ENCODE data around the gene TMEM240. TPM values are rescaled to one million over a fixed set of nuclear protein-coding genes. Genes with fewer than 3 reads are reported as not detected.
"Not testable (repeated sequence)": the region's sequence is repeated elsewhere in the genome, so short reads cannot be mapped to it uniquely, and the experiment has no call there.

TMEM240 gene
- total and polyA plus RNA-seq, 8 donors, result 2.6 to 6.9 (median 4.3) TPM

DNA sequence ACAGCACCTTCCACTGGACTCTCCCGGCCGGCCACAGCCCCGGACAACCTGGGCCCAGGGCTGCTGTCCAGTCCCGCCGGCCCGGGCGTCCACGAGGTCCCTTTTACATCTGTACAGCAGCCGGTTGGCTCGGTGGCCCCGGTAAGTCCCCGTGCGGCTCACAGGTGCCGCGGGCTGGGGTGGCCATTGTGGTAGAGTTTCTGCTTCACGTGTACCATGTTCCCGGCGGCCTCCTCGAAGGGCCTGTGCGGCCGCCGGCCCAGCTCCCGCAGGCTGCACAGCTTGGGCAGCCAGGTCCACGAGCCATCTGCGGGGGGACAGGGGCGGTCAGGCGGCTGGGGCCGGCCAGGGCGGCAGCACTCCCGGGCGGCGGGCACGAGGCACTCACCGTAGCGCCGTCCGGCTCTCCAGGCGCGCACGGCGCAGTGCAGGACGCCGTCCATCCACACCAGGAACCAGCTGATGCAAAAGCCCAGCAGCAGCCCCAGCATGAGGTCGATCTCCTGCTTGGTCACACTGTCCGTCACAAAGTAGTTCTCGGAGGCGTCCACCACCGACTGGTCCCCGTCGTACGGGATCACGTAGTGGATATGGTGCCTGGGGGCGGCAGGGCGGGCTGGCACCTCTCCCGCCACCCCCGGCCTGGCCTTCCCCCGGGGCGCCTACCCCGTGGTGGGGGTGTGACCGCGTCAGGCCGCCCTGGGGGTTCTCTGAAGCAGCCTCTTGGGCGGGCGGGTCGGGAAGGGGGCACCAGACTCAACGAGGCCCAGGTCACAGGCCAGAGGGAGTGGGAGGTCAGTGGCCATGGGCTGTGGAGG, 5.0 kb downstream of the TMEM240 start:
- Histone ChIP-seq H3K27me3 (peaks cover 0 to 12% of the 10 kb centered on the region in 2 donors), H3K9me3 (peaks cover 0 to 14% of the 10 kb centered on the region in 2 donors), H3K27ac (no peak overlapping the region), H3K36me3 (peaks cover 0 to 33% of the 10 kb centered on the region in 2 donors), H3K4me3 (no peak overlapping the region), H3K4me1 (peaks cover 0 to 8% of the 10 kb centered on the region in 2 donors)
- ATAC-seq (no peak), DNase-seq (no peak)
- intact Hi-C loops (cut with DNase I), result no loop called here
- TF ChIP-seq, protein P1, sequence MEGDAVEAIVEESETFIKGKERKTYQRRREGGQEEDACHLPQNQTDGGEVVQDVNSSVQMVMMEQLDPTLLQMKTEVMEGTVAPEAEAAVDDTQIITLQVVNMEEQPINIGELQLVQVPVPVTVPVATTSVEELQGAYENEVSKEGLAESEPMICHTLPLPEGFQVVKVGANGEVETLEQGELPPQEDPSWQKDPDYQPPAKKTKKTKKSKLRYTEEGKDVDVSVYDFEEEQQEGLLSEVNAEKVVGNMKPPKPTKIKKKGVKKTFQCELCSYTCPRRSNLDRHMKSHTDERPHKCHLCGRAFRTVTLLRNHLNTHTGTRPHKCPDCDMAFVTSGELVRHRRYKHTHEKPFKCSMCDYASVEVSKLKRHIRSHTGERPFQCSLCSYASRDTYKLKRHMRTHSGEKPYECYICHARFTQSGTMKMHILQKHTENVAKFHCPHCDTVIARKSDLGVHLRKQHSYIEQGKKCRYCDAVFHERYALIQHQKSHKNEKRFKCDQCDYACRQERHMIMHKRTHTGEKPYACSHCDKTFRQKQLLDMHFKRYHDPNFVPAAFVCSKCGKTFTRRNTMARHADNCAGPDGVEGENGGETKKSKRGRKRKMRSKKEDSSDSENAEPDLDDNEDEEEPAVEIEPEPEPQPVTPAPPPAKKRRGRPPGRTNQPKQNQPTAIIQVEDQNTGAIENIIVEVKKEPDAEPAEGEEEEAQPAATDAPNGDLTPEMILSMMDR (IDR thresholded peaks at IDR 0.05), result no peak

DNA sequence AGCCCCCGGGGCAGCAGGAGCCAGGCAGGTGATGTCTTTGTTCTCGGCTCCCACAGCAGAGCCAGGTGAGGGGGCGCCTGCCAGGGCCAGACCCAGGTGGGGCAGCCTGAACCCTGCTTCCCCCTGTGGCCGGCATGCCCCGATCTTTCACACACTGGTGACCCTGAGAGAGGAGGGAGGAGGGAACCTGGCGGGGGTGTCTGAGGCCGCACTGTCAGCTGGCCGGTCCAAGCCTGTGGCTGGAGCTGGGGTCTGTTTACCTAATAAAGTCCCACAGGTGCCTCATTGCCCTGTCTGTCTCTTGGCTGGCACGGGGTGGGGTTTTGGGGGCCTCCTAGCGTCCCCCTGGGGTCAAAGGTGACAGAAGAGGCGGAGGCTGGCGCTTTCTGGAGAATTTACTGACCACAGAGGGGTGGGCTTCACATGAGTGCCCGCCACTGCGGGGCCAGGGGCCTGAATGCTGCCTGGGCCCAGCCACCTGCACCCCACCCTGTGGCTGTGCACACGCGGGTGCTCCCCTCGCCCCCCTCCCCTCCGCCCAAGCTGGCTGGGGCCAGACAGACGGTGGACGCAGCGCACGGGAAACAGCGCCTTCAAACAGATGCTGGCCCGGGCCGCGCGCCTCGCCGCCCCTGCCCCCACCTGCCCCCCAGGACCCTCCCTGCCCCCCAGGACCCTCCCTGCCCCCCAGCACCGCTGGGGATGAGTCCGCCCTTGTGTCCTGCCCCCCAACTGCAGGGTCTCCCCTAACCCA, 5.8 kb downstream of the TMEM240 start:
- Histone ChIP-seq H3K4me1 (peaks cover 0 to 7% of the 10 kb centered on the region in 2 donors), H3K4me3 (no peak overlapping the region), H3K27me3 (peaks cover 0 to 4% of the 10 kb centered on the region in 2 donors), H3K9me3 (peaks cover 0 to 14% of the 10 kb centered on the region in 2 donors), H3K36me3 (peaks cover 0 to 41% of the 10 kb centered on the region in 2 donors), H3K27ac (no peak overlapping the region)
- TF ChIP-seq, protein P1 (IDR thresholded peaks at IDR 0.05), result no peak
- ATAC-seq (no peak), DNase-seq (no peak)
- intact Hi-C loops (cut with DNase I), result no loop called here

DNA sequence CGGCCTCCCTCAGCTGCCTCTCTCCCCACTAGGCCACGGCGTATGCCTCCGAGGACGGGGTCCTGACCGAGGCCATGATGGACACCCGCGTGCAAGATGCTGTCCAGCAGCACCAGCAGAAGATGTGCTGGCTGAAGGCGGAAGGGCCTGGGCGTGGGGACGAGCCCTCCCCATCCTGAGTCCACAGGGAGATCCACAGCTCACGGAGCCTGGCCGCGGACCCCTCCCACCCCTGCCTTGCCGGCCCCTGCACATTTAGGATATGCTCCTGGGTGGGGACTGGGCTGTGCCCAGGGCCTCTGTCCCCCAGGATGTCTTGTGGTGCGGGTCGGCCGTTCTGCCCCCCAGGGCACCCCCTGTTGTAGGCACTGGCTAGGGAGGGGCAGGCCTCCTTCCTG, 6.5 kb downstream of the TMEM240 start:
- intact Hi-C loops (cut with DNase I); H3K4me1 ChIP-seq; H3K27ac ChIP-seq; H3K4me3 ChIP-seq; ATAC-seq; DNase-seq; H3K27me3 ChIP-seq: not testable (repeated sequence)
- peaks cover 0 to 14% of the 10 kb centered on the region in 2 donors for H3K9me3 ChIP-seq
- peaks cover 0 to 48% of the 10 kb centered on the region in 2 donors for H3K36me3 ChIP-seq

DNA sequence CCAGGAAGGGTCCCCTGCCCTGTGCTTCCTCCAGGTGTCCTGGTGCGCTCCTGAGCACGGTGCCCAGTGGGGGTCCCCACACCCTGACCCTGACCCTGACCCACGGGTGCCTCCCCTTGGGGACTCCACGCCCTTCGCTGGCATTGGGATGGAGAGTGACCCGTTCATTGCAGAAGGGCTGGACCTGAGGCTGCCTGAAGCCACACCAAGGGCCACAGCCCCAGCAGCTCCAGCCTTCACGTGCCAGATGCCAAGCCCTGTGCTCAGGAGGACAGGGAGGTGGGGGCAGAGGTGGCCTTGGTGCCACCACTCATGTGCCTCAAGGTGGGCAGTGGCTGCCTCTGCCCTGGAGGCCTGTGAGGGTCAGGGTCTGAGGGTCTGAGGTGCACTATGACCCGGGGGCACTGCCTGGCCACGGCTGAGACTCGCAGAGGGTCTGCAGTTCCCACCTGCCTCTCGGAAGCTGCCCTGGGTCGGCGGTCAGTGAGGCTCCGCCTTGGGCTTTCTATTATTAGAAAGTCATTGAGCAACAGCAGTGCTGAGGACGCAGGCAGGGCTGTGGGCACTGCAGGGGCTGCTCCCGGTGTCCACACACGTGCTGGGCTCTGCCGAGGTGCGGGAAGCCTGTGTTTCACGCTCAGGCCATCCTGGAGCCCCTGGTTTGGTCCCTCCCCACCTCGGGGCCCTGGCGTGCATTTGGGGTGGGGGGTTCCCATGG, 7.1 kb downstream of the TMEM240 start:
- H3K27ac ChIP-seq; H3K4me3 ChIP-seq; H3K4me1 ChIP-seq; H3K27me3 ChIP-seq; intact Hi-C loops (cut with DNase I); DNase-seq: not testable (repeated sequence)
- H3K36me3 ChIP-seq, result peaks cover 0 to 53% of the 10 kb centered on the region in 2 donors
- peaks cover 0 to 14% of the 10 kb centered on the region in 2 donors for H3K9me3 ChIP-seq
- ATAC-seq, result peak; percentile 47

DNA sequence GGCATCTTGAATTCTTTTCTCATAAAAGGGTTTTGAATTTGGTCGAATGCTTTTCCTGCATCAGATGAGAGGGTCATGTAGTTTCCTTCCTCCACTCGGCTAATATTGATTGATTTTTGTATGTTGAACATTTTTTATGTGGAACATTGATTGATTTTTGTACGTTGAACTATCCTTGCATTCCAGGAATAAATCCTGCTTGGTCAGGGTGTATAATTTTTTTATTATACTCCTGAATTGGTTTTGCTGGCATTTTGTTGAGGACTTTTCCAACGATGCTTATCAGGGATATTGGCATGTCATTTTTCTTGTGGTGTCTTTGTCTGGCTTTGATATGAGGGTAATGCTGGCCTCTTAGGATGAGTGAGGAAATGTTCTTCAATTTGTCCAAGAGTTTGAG, 8.5 kb downstream of the TMEM240 start:
- H3K4me3 ChIP-seq, result no peak overlapping the region
- intact Hi-C loops (cut with DNase I), result no loop called here
- no peaks in the 10 kb centered on the region for H3K4me1 ChIP-seq
- DNase-seq, result no peak
- ATAC-seq, result no peak
- peaks cover 0 to 14% of the 10 kb centered on the region in 2 donors for H3K9me3 ChIP-seq
- H3K27me3 ChIP-seq, result no peaks in the 10 kb centered on the region
- no peak overlapping the region for H3K27ac ChIP-seq
- peaks cover 0 to 67% of the 10 kb centered on the region in 2 donors for H3K36me3 ChIP-seq
- TF ChIP-seq, protein P1 (IDR thresholded peaks at IDR 0.05), result no peak

Data from left lung (tissue), 10 donors.